Esophagus squamous epithelium (tissue), 5 donors: ENCODE measurements around the gene PARD3B. TPM values are rescaled to one million over a fixed set of nuclear protein-coding genes. Genes with fewer than 3 reads are reported as not detected.

ENCODE experiments used
- DNase-seq: peaks from one replicate; lab custom pipeline; 2025; lab: John Stamatoyannopoulos, UW
- H3K27ac ChIP-seq, 4 donors: fragments of 200-600 bp; sonication (generic); one replicate each; pipeline ENCODE4 v1.5.1; 2016 to 2019; ENCODE audit warnings: mild to moderate bottlenecking in 1 of 4
- H3K27me3 ChIP-seq, 4 donors: fragments of 200-600 bp; sonication (generic); 1 replicate in 3 of 4; 2 replicates in 1 of 4; pipeline versions ENCODE4 v1.5.1 to v1.6.0; 2017 to 2021; ENCODE audit warnings: antibody characterized with exemption in 1 of 4
- H3K36me3 ChIP-seq, 3 donors: fragments of 200-600 bp; sonication (generic); one replicate each; pipeline ENCODE4 v1.5.1; 2016 to 2019
- H3K4me1 ChIP-seq, 3 donors: fragments of 200-600 bp; sonication (generic); one replicate each; pipeline ENCODE4 v1.5.1; 2017 to 2019
- H3K4me3 ChIP-seq, 4 donors: fragments of 200-600 bp; sonication (generic); 1 replicate in 3 of 4; 2 replicates in 1 of 4; pipeline ENCODE4 v1.5.1; 2016 to 2019; ENCODE audit warnings: mild to moderate bottlenecking in 2 of 4, moderate library complexity in 1 of 4
- H3K9me3 ChIP-seq, 3 donors: fragments of 200-600 bp; sonication (generic); one replicate each; pipeline ENCODE4 v1.5.1; 2016 to 2019
- CTCF ChIP-seq, 6 experiments: fragments of 450-650 bp in 4 of 6; fragments of 200-600 bp in 2 of 6; sonication (generic) in 2 of 6; IDR thresholded peaks; one replicate each; pipeline ENCODE4 v1.5.1; 2016 to 2019; ENCODE audit warnings: antibody characterized with exemption in 6 of 6, mild to moderate bottlenecking in 4 of 6, moderate library complexity in 4 of 6
- POLR2A ChIP-seq, 4 donors: fragments of 450-650 bp; IDR thresholded peaks; one replicate each; pipeline ENCODE4 v1.6.1; 2017; ENCODE audit warnings: antibody characterized with exemption in 4 of 4, mild to moderate bottlenecking in 4 of 4, moderate library complexity in 3 of 4
- WGBS, 2 donors: methylation state at CpG; one replicate each; pipeline ENCODE4 v1.1.5; 2018; 5-methylcytosine and 5-hydroxymethylcytosine counted together
- intact Hi-C: fragments of 100-400 bp; cut with DNase I; formaldehyde crosslinking; loops from one replicate; pipeline ENCODE4 v1.15.0; 2022
- total RNA-seq, 4 donors: library from RNA; depleted of rRNA; stranded (reverse); fragments of >200 nt; gene quantifications; one replicate each; pipeline ENCODE4 v1.1.0, GENCODE V29; 2016
- donor health status: DM: yes; HTN: yes; CAD: no.

PARD3B gene
- total RNA-seq, 4 donors from 2014 or later = 2.4 to 15.8 (median 4.3) TPM

GRCh38 chr2:204581946-204582345, 36.7 kb downstream of the PARD3B start:
- intact Hi-C loops = no loop called here
- H3K9me3 ChIP-seq = no peaks in the 10 kb centered on the region
- no peak overlapping the region for H3K27ac ChIP-seq
- no peaks in the 10 kb centered on the region for H3K27me3 ChIP-seq
- H3K4me3 ChIP-seq = no peak overlapping the region
- no peak for DNase-seq
- WGBS, 2 donors = 66 to 69% methylated on average over 4 of the region's 4 CpGs
- no peaks in the 10 kb centered on the region for H3K4me1 ChIP-seq
- H3K36me3 ChIP-seq = no peaks in the 10 kb centered on the region
- TF ChIP-seq POLR2A (IDR thresholded peaks at IDR 0.05) (no peak), CTCF (IDR thresholded peaks at IDR 0.05) (no peak)

GRCh38 chr2:204583773-204584172, 38.5 kb downstream of the PARD3B start:
- 70 to 92% methylated on average over 1 to 2 of the region's 2 CpGs for WGBS, 2 donors
- no peak for DNase-seq

GRCh38 chr2:204585930-204586329, 40.7 kb downstream of the PARD3B start:
- no peaks in the 10 kb centered on the region for H3K4me1 ChIP-seq
- WGBS, 2 donors = 83 to 100% methylated on average over 1 of the region's 1 CpG
- TF ChIP-seq POLR2A (IDR thresholded peaks at IDR 0.05) (no peak), CTCF (IDR thresholded peaks at IDR 0.05) (no peak)

More at GRCh38 chr2:204583773-204584172, 38.5 kb downstream of the PARD3B start:
- no peaks in the 10 kb centered on the region for H3K27me3 ChIP-seq
- no peak overlapping the region for H3K4me3 ChIP-seq
- H3K36me3 ChIP-seq = no peaks in the 10 kb centered on the region
- TF ChIP-seq CTCF (IDR thresholded peaks at IDR 0.05) (no peak), POLR2A (IDR thresholded peaks at IDR 0.05) (no peak)
- intact Hi-C loops = no loop called here
- H3K4me1 ChIP-seq = no peaks in the 10 kb centered on the region
- no peaks in the 10 kb centered on the region for H3K9me3 ChIP-seq
- H3K27ac ChIP-seq = no peak overlapping the region

GRCh38 chr2:204586444-204587180, 41.3 kb downstream of the PARD3B start:
- H3K36me3 ChIP-seq = no peaks in the 10 kb centered on the region
- intact Hi-C loops = no loop called here

More at GRCh38 chr2:204585930-204586329, 40.7 kb downstream of the PARD3B start:
- Histone ChIP-seq H3K9me3 (peaks cover 0 to 4% (median 0%) of the 10 kb centered on the region in 3 donors), H3K27ac (no peak overlapping the region), H3K27me3 (no peaks in the 10 kb centered on the region), H3K4me3 (no peak overlapping the region), H3K36me3 (no peaks in the 10 kb centered on the region)
- intact Hi-C loops = no loop called here
- DNase-seq = no peak

More at GRCh38 chr2:204586444-204587180, 41.3 kb downstream of the PARD3B start:
- Histone ChIP-seq H3K4me3 (no peak overlapping the region), H3K27me3 (no peaks in the 10 kb centered on the region), H3K4me1 (no peaks in the 10 kb centered on the region), H3K27ac (no peak overlapping the region), H3K9me3 (peaks cover 0 to 4% (median 0%) of the 10 kb centered on the region in 3 donors)
- WGBS, 2 donors = 89 to 91% methylated on average over 7 of the region's 7 CpGs
- DNase-seq = no peak
- TF ChIP-seq CTCF (IDR thresholded peaks at IDR 0.05) (no peak), POLR2A (IDR thresholded peaks at IDR 0.05) (no peak)
